ENCODE data around the gene PPP1R18. TPM values are rescaled to one million over a fixed set of nuclear protein-coding genes. Genes with fewer than 3 reads are reported as not detected.
A peak's percentile ranks its signal among the peaks of the same experiment; 100 is the strongest.

Gene PPP1R18
- total and polyA plus RNA-seq, 9 of the 15 experiments (the other 6 are each of a cell fraction or from before 2014, with no cell fraction given): 12.0 to 99.2 (median 42.6) TPM

DNA sequence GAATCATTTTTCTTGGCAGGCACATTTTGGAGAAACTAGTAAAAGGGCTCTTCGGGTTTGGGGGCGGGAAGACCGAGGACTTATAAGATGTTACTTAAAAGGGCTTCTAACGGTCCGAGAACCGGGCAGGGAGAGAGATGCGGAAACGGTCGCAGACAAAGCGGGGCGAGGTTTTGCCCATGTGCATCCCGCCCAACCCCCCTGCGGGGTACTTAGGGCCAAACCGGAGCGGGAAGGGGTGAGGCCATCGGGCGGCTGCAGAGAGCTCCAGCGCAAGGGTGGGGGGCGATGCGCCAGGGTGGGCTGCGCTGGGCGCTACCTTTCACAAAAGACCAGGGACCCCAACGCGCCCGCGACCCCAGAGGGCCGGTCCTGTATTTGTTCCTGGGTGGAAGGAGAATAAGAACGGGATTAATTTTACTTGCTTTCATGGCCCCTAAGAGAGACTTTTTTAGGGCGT is 34.3 kb upstream of the PPP1R18 start (continued):
- TF ChIP-seq CBX8 (IDR thresholded peaks at IDR 0.05; ENCODE audit: borderline replicate concordance, extremely low read depth, low read depth, low read length, poor library complexity, severe bottlenecking): no peak
- TF ChIP-seq SIN3A (IDR thresholded peaks at IDR 0.05; ENCODE audit: borderline replicate concordance in 2 of 2, control insufficient read depth in 1 of 2, low read depth in 2 of 2, low read length in 2 of 2): peak; percentile 19 to 88; a peak in 1 of 4 replicates
- no peak for TF ChIP-seq RBM14 (IDR thresholded peaks at IDR 0.05; ENCODE audit: borderline replicate concordance, insufficient read depth, low read depth, low read length)
- TF ChIP-seq, protein P1, sequence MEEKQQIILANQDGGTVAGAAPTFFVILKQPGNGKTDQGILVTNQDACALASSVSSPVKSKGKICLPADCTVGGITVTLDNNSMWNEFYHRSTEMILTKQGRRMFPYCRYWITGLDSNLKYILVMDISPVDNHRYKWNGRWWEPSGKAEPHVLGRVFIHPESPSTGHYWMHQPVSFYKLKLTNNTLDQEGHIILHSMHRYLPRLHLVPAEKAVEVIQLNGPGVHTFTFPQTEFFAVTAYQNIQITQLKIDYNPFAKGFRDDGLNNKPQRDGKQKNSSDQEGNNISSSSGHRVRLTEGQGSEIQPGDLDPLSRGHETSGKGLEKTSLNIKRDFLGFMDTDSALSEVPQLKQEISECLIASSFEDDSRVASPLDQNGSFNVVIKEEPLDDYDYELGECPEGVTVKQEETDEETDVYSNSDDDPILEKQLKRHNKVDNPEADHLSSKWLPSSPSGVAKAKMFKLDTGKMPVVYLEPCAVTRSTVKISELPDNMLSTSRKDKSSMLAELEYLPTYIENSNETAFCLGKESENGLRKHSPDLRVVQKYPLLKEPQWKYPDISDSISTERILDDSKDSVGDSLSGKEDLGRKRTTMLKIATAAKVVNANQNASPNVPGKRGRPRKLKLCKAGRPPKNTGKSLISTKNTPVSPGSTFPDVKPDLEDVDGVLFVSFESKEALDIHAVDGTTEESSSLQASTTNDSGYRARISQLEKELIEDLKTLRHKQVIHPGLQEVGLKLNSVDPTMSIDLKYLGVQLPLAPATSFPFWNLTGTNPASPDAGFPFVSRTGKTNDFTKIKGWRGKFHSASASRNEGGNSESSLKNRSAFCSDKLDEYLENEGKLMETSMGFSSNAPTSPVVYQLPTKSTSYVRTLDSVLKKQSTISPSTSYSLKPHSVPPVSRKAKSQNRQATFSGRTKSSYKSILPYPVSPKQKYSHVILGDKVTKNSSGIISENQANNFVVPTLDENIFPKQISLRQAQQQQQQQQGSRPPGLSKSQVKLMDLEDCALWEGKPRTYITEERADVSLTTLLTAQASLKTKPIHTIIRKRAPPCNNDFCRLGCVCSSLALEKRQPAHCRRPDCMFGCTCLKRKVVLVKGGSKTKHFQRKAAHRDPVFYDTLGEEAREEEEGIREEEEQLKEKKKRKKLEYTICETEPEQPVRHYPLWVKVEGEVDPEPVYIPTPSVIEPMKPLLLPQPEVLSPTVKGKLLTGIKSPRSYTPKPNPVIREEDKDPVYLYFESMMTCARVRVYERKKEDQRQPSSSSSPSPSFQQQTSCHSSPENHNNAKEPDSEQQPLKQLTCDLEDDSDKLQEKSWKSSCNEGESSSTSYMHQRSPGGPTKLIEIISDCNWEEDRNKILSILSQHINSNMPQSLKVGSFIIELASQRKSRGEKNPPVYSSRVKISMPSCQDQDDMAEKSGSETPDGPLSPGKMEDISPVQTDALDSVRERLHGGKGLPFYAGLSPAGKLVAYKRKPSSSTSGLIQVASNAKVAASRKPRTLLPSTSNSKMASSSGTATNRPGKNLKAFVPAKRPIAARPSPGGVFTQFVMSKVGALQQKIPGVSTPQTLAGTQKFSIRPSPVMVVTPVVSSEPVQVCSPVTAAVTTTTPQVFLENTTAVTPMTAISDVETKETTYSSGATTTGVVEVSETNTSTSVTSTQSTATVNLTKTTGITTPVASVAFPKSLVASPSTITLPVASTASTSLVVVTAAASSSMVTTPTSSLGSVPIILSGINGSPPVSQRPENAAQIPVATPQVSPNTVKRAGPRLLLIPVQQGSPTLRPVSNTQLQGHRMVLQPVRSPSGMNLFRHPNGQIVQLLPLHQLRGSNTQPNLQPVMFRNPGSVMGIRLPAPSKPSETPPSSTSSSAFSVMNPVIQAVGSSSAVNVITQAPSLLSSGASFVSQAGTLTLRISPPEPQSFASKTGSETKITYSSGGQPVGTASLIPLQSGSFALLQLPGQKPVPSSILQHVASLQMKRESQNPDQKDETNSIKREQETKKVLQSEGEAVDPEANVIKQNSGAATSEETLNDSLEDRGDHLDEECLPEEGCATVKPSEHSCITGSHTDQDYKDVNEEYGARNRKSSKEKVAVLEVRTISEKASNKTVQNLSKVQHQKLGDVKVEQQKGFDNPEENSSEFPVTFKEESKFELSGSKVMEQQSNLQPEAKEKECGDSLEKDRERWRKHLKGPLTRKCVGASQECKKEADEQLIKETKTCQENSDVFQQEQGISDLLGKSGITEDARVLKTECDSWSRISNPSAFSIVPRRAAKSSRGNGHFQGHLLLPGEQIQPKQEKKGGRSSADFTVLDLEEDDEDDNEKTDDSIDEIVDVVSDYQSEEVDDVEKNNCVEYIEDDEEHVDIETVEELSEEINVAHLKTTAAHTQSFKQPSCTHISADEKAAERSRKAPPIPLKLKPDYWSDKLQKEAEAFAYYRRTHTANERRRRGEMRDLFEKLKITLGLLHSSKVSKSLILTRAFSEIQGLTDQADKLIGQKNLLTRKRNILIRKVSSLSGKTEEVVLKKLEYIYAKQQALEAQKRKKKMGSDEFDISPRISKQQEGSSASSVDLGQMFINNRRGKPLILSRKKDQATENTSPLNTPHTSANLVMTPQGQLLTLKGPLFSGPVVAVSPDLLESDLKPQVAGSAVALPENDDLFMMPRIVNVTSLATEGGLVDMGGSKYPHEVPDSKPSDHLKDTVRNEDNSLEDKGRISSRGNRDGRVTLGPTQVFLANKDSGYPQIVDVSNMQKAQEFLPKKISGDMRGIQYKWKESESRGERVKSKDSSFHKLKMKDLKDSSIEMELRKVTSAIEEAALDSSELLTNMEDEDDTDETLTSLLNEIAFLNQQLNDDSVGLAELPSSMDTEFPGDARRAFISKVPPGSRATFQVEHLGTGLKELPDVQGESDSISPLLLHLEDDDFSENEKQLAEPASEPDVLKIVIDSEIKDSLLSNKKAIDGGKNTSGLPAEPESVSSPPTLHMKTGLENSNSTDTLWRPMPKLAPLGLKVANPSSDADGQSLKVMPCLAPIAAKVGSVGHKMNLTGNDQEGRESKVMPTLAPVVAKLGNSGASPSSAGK (IDR thresholded peaks at IDR 0.05): peak; percentile 26; the same call in 1 of the 2 replicates
- no peak for TF ChIP-seq ARID1B (IDR thresholded peaks at IDR 0.05)
- no peak for TF ChIP-seq ZNF24 (IDR thresholded peaks at IDR 0.05)
- TF ChIP-seq MCM7 (IDR thresholded peaks at IDR 0.05): no peak
- TF ChIP-seq, protein P2, sequence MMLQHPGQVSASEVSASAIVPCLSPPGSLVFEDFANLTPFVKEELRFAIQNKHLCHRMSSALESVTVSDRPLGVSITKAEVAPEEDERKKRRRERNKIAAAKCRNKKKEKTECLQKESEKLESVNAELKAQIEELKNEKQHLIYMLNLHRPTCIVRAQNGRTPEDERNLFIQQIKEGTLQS (IDR thresholded peaks at IDR 0.05): no peak
- TF ChIP-seq, protein P2 (CRISPR knock-in tag; conservative IDR thresholded peaks at IDR 0.05): no peak
- no peak for TF ChIP-seq RFX5 (IDR thresholded peaks at IDR 0.05; ENCODE audit: low read depth, low read length)
- TF ChIP-seq KLF10 (CRISPR knock-in tag; IDR thresholded peaks at IDR 0.05): no peak
- TF ChIP-seq, protein P3, sequence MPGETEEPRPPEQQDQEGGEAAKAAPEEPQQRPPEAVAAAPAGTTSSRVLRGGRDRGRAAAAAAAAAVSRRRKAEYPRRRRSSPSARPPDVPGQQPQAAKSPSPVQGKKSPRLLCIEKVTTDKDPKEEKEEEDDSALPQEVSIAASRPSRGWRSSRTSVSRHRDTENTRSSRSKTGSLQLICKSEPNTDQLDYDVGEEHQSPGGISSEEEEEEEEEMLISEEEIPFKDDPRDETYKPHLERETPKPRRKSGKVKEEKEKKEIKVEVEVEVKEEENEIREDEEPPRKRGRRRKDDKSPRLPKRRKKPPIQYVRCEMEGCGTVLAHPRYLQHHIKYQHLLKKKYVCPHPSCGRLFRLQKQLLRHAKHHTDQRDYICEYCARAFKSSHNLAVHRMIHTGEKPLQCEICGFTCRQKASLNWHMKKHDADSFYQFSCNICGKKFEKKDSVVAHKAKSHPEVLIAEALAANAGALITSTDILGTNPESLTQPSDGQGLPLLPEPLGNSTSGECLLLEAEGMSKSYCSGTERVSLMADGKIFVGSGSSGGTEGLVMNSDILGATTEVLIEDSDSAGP (CRISPR knock-in tag; IDR thresholded peaks at IDR 0.05): no peak
- no peak for TF ChIP-seq NR2C1 (IDR thresholded peaks at IDR 0.05)
- TF ChIP-seq NR2C1 (tag; IDR thresholded peaks at IDR 0.05): no peak
- TF ChIP-seq THRAP3 (IDR thresholded peaks at IDR 0.05; ENCODE audit: borderline replicate concordance): 0 out of 2 replicates have a peak, but pooled peaks have one; percentile 17
